KBM-7 (cell line): ENCODE measurements around the gene SERPINA5.

Experiments used
- DNase-seq: peaks from one replicate; pipeline ENCODE4 v3.0.0-alpha.2; 2015
- in situ Hi-C: fragments of 300-500 bp; cut with MboI; formaldehyde crosslinking; loops from 2 replicates; pipeline ENCODE4 v1.14.3; 2020; ENCODE audit warnings: low sequenced_read_pairs, low pct_unique_long_range_greater_than_20kb, mixed read lengths

The SERPINA5 gene

DNA sequence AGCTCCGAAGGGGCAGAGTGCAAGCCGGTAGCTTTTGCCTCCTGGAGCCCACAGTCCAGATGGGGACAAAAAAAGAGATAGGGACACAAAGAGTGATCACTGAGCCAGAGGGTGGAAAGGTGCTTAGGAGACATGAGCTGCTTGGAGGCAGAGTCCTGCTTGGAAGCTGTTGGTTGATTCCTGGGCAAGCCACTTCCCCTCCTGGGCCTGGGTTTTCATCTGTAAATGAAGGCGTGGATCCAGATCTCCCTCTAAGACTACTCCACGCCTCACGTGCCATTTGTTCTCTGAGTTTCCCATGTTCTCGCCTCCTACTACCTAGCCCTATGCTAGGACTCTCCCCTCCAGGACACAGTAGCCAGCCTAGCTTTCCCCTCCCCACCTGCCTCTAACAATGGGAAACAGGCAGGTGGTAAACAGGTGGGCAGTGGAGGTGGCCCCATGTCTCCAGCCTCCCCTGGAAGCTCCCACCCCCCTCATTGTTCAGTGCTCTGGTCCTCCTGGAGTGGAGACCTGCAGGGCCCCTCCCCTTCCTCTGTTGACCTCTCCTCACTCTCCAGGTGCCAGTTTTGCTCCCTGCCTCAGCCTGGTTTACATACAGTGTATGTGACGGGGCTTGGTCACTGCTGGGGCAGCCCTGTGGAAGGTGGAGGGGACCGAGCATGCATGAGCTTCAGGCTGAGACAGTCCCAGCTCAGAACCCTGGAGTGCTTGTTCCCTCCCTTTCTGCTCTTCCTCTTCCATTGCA is 34.8 kb downstream of the SERPINA5 start:
- in situ Hi-C loops, result no loop called here
- DNase-seq, result no peak

DNA sequence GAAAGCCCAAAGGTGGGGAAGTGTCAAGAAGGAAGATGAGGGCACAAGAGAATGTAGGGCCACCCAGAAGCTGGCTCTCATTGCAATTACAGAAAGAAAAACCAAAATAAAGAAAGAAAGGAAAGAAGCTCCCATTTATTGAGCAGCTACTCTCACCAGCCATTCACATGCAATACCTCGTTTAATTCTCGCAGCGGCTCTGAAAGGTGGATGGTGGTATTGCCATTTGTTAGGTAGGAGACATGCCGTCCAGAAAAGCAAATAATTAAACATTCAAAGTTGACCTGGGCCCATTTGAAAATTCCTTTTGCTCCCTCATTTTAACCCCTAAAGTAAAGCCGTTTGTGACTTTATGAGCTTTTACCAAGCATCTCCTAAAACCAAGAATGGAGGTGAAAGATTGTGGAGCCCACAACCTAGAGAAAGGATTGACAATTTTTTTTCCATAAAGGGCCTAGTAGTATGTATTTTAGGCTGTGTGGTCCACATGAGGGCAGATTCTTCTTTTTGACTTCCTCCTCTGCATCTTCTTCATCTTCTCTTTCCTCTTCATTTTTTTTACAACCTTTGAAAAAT is 36.2 kb downstream of the SERPINA5 start:
- DNase-seq, result no peak
- in situ Hi-C loops, result no loop called here

DNA sequence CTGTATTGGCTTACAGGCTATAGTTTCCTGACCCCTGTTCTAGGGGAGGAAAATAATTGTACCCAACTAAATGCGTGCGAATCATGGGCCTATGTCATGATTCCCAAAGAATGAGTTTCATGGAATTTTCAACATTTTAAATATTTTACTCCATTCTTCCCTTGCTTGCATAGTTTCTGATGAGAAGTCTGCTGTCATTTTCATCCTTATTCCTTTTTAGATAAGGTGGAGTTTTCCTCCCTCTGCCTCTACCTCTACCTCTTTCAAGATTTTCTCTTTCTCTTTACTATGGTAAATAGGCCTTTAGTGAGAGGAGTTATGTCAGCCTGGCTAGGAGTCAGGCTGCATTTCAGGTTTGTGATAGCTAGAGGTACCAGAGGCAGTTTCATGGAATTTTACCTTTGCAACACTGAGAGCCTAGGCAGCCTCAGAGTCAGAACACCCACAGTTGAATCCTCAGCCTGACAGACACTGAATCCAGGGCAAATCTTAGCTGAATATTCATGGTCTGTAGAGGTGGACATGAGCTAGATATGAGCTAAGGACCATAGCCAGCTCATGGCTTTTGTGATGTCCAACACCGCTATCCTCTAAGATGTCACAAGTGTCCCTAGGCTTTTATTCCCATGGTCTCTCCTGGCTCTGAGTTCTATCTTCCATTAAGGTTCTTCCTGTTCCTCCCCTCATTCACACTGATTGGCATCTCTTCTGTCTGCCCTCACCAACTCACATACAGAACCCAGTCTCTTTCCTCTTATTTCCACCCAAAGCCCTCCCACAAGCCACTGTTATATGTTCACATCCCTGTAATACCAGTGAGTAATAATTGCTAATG is 37.0 kb downstream of the SERPINA5 start:
- in situ Hi-C loops, result no loop called here
- DNase-seq, result no peak

DNA sequence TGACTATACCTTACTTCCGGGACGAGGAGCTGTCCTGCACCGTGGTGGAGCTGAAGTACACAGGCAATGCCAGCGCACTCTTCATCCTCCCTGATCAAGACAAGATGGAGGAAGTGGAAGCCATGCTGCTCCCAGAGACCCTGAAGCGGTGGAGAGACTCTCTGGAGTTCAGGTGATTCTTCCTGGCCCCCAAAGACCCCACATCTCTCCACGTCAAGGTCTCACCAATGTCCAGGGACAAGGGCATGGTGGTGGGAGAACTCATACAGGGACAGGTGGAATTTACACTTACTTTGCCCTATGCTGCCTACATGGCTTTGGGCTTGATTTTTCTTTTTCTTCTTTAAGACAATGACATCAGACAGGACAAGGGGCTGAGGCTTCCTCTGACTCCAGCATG is 38.1 kb downstream of the SERPINA5 start:
- no peak for DNase-seq
- in situ Hi-C loops, result no loop called here

DNA sequence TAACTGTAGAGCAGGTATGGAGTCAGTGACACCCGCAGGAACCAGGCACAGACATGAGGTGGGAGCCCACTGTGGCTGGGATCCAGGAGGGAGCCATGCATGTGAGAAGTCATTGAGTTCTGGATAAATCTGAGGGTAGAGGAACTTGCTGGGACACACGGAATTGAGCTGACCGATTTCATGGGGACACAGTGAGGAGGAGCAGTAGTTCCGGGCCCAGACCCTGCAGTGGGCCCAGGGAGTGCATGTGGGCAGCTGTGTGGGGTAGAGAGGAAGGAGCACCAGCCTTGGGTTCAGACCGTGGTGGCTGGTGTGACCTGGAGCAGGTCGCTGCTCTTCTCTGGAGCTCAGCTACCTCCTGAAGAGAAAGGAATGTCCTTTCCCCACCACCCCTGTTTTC is 39.4 kb downstream of the SERPINA5 start:
- in situ Hi-C loops, result no loop called here

DNA sequence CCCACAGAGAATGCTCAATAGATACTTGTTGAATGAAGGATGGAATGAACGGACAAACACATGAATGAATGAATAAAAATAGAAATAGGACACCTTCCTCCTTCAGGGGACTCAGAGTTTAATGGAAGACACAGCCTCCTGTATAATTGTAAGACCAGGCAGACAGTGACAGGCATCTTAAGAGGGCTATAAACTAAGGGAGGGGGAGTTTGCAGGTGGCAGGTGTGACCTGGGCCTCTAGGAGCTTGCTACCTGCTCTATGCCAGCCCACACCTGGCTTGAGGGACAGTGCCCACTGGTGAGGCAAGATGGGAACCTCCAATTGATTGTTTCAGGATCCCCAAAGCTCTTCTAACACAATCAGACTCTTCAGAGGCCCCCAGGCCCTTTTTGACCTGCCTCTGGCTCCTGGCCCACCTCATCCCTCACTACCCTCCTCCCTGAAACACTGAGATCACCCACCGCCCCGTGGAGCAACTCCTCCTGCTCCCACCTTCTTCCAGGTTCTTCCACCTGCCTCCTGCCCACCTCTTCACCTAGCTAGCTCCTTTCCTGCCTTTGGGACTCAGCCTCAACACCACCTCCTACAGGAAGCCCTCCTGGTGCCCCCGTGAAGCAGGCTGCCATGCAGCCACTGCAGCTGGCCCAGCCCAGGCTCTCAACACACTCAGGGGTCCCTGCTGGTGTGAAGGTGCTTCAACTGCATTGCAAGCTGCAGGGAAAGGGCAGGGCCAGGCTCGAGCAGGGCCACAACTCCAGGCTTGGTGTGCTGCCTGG is 40.3 kb downstream of the SERPINA5 start:
- no peak for DNase-seq
- in situ Hi-C loops, result no loop called here

More for the DNA sequence above, 39.4 kb downstream of the SERPINA5 start:
- no peak for DNase-seq

DNA sequence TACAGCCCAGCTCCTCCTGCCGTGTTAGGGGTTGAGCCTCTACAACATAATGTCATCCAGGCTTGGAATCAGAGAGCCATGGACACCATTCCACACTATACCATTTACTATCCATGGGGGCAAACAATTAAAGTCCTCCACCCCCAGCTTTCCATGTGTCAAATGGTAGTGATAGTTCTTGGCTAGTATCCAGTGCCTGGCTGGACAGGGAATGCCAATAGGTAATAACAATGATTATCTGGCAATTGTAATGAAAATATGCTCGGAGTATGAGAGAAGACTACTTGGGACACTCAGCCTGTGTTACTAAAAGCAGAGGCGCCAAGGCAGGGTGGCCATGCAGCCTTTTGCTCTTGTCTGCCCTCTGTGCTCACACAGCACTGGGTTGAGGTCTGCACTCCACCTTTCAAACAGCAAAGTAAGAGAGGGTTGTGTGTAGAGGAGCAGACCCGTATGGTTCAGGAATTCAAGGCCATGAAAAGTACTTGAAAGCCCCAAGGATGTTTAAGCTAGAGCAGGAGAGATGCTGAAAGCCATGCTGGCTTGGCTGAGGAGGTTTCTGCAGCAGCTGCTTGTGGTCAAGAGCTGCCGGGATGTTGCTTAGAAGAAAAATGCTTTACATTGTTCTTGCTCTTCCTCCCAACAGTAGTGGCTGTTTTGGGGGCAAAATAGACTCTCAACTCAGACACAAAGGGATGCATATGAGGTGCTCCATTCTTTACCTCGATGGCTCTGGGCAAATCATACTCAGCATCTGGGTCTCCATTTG is 41.6 kb downstream of the SERPINA5 start:
- no peak for DNase-seq
- in situ Hi-C loops, result no loop called here

DNA sequence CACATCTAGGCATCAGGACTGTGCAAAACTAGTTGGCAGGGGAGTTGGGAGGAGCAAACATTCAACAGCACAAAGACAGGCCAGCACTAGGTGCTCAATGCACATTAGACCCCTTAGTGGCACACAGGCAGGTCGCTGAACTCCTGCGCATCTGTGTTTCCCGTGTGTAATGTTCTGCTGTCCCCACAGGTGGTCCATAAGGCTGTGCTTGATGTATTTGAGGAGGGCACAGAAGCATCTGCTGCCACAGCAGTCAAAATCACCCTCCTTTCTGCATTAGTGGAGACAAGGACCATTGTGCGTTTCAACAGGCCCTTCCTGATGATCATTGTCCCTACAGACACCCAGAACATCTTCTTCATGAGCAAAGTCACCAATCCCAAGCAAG is 42.2 kb downstream of the SERPINA5 start:
- DNase-seq, result no peak
- in situ Hi-C loops, result no loop called here

DNA sequence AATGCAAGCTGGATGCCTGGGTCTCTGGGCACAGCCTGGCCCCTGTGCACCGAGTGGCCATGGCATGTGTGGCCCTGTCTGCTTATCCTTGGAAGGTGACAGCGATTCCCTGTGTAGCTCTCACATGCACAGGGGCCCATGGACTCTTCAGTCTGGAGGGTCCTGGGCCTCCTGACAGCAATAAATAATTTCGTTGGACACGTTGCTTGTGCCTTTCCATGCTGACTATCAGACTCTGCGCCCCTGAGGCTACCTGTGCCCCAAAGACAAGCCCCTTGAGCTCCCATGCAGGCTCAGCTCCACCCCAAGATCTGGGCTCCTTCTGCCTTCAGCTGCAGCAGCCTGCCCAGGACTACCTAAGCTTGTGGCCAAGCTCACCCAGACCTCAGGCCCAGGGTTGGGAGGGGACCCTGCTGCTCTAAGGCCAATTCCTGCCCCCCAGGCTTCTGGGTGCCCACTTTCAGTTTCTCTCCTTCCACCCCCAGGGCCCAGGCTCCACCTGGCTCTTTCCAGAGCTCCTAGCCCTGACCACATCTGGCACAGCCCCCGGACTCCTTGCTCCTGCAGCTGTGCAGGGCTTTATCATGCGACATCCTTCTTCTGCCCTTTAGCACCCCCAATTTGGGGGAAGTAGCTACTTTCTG is 42.8 kb downstream of the SERPINA5 start:
- in situ Hi-C loops, result no loop called here
- DNase-seq, result no peak

DNA sequence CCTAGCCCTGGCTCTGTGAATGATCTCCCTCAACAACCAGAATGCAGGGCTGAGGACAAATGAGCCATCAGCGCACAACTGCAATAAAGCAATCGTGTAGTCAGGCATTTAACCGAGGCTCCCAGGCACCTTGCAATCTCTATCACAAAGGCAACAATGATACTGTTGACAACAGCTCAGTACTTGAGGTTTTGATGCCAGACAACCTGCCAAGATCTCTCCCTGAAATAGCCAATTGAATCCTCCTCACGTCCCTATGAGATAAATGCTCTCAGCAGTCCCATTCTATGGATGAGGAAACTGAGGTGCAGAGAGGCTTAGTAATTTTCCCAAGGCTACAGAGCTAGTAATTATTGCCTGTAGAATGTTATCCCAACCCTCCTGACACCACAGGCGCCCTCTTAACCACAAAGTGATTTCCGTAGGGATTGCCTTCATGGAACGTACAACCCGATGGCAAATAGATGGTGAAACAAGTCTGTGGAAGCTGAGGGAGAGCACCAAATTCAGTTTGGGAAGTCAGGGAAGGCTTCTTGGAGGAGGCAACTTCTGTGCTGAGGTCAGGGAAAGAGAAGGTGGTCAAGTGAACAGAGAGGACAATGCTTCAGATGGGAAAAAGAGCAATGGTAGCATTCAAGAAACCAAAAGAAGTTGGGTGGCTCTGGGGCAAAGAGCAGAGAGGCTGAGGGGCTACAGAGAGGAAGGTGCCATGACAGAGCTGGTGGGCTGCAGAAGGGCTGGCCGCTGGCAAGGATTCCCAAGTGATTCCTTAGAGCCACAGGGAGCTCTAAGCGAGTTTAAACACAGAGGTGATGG is 43.5 kb downstream of the SERPINA5 start:
- in situ Hi-C loops, result no loop called here
- DNase-seq, result no peak

DNA sequence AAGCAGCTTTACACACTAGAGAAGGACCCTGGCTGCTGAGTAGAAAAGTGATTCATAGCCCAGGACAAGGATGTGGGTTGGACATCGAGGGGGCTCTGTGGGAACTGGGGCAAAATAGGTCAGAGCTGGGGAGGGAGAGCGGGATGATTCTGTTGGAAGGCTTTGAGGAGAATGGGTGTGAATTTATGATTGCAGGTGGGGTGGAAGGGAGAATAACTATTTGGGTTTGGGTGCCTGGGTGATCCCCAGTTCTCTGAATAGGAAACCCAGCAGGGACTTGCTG is 44.1 kb downstream of the SERPINA5 start:
- DNase-seq, result no peak
- in situ Hi-C loops, result no loop called here

DNA sequence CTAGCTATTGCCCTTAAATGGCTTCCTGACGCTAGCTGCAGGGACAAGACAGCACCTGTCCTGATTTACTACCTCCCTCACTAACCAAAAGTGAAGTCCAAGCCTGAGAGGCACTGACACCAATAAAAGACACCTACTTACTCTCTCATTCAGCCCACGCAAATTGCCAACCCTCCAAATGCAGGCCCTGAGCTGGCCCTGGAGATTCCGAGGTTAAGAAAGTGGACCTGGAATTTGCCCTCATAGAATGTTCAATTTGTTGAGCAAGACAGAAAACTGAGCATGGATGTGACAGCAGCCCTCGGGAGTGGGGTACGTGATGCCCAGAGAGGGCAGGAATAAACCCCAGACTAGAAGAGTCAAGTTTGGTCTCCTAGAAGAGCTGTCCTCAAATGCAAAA is 47.4 kb downstream of the SERPINA5 start:
- DNase-seq, result no peak
- in situ Hi-C loops, result no loop called here

DNA sequence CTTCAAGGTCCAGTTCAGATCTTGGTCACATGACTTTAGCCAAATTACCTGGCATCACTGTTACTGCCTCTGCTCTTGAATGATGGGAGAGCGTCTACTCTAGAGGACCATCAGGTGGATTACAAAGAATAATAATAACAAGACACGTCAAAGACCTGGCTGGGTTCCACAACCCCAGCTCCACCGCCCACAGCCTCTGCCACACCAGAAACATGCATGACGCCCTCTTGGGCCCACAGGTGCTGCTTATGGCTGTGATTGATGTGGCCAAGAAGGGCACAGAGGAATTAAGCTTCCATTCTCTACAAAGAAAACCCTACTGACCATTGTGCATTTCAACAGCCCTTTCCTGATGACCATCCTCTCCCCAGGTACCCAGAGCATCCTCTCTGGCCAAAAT is 49.2 kb downstream of the SERPINA5 start:
- DNase-seq, result no peak
- in situ Hi-C loops, result no loop called here

DNA sequence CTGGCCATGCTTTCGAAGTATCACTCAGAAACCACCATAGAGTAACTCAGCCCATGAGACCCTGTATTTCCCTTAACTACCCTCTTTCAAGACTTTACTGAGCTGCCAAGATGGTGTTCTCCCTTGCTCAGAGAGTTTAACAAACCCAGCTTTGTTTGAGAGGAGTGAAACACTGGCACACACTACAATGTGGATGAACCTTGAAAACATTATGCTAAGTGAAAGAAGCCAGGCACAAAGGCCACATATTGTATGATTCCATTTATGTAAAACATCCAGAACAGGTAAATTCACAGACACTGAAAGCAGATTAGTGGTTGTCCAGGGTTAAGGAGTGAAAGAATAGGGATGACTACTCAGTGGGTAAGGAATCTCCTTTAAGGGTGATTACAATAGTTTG is 49.8 kb downstream of the SERPINA5 start:
- in situ Hi-C loops, result no loop called here
- DNase-seq, result no peak

DNA sequence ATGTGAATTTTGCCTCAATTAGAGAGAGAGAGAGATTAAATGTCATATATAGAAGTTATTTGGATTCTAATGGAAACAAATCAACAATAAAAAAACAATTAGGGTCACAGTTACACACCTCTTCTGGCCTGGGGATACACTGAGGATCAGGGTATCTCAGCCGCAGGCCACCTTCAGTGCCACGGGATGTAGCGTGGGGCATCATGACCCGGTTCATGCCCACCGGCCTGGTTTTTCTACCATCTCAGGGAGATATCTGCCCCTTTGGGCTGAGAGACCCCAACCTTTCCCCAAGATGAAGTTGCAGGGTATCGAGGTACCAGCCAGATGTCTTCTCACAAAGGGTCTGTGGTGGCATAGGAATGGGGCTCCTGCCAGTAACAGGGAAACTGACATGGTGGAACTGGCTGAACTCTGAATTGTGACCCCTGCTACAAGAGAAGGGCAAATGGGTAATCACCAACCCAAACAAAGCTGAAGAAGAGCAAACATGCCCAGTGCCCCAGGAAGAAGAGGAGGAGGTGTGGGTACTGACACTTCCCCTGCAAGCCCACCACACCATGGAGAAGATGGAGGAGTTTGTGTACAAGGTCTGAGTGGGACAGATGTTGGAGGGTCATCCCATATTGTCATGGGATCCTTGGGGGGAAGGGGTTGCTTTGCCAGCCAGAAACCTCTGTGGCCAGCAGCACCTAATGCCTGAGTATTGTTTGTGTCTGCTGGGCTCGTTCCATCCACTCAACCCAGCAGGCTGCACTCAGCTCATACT is 50.5 kb downstream of the SERPINA5 start:
- DNase-seq, result no peak
- in situ Hi-C loops, result no loop called here

DNA sequence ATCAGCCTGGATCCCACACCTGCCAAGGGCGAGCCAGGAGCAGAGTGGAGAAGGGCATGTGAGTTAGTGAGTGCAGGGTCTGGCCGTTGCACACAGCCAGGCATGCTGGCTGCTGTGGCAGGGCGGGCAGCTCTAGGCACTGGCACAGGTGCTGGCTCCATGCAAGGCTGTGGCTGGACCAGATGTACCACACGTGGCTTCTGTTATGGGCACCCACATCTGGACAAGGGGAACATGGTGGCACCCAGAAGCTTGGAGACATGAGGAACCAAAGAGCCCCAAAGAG is 51.0 kb downstream of the SERPINA5 start:
- in situ Hi-C loops, result no loop called here
- DNase-seq, result no peak

DNA sequence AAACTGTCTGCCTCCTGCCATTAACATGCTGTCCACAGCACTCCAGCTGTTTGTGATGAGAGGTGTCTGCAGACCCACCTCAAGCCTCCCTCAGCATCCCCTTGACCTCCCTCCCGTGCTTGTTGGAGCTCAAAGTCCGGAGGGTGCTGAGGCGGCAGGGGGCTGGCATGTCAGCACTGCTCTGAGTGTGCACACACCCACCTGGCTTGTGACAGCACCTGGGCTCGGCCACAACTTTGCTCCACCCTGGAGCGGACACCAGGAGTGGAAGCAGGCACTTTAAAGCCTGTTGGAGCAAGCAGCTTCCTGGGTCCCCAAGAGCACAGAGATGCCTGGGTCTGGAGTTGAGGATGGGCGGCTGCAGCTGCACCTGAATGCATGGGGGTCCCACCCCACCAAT is 51.9 kb downstream of the SERPINA5 start:
- in situ Hi-C loops, result no loop called here
- DNase-seq, result no peak
